H1 (cell line): Measurements from ENCODE around the gene WDFY1. TPM values are rescaled to one million over a fixed set of nuclear protein-coding genes. Genes with fewer than 3 reads are reported as not detected.

Experiments used
- CTCF ChIA-PET: fragments of 300-600 bp; sonication (Branson Sonifier 250); formaldehyde crosslinking; loops from one replicate; lab custom pipeline; 2021; ENCODE audit not compliant: partially characterized antibody; lab: Charles Lee
- POLR2A ChIA-PET: fragments of 300-600 bp; sonication (Branson Sonifier 250); formaldehyde crosslinking; loops from one replicate; lab custom pipeline; 2021; ENCODE audit warnings: inconsistent platforms; ENCODE audit not compliant: partially characterized antibody; lab: Charles Lee
- DNase-seq, 2 experiments: peaks; one replicate each; pipeline versions ENCODE4 v3.0.0 to v3.0.0-alpha.2; 2010 to 2022; ENCODE audit warnings: low spot score in 2 of 2, low read depth in 1 of 2, mixed read lengths in 1 of 2
- FAIRE-seq: peaks from 2 replicates; lab custom pipeline; 2011; peaks lifted over from hg19 to GRCh38; lab: Jason Lieb, UNC
- H2AFZ ChIP-seq: 2 replicates; pipeline ENCODE4 v1.8.1; 2012; ENCODE audit warnings: low read length, inconsistent platforms
- H2AK5ac ChIP-seq: 2 replicates; pipeline ENCODE4 v1.6.1; 2013; ENCODE audit warnings: low read depth, low read length
- H2BK120ac ChIP-seq: replicated peaks from 2 replicates; pipeline ENCODE3; 2013; ENCODE audit warnings: low read depth, low read length, inconsistent platforms
- H2BK12ac ChIP-seq: 2 replicates; pipeline ENCODE4 v1.6.1; 2013; ENCODE audit warnings: low read depth, low read length
- H2BK15ac ChIP-seq: 2 replicates; pipeline ENCODE4 v1.6.1; 2013; ENCODE audit warnings: low read length
- H2BK20ac ChIP-seq: 2 replicates; pipeline ENCODE4 v1.6.1; 2013; ENCODE audit warnings: low read length
- H2BK5ac ChIP-seq: 2 replicates; pipeline ENCODE4 v1.6.1; 2013; ENCODE audit warnings: low read depth, low read length
- H3K14ac ChIP-seq: 2 replicates; pipeline ENCODE4 v1.6.1; 2013; ENCODE audit warnings: inconsistent platforms; ENCODE audit not compliant: insufficient read length
- H3K18ac ChIP-seq: 2 replicates; pipeline ENCODE4 v1.6.1; 2013; ENCODE audit warnings: low read length; ENCODE audit errors: extremely low read depth
- H3K23ac ChIP-seq: 2 replicates; pipeline ENCODE4 v1.6.1; 2013; ENCODE audit warnings: inconsistent platforms; ENCODE audit not compliant: insufficient read length
- H3K23me2 ChIP-seq: 2 replicates; pipeline ENCODE4 v1.6.1; 2013; ENCODE audit warnings: low read depth, low read length
- H3K27ac ChIP-seq: 2 replicates; pipeline ENCODE4 v1.6.1; 2011; ENCODE audit warnings: low read depth, low read length, inconsistent platforms
- H3K27me3 ChIP-seq, 4 experiments: replicated peaks in 1 of 4; 1 replicate in 1 of 4; 2 replicates in 3 of 4; pipeline versions ENCODE4 v1.6.1 to v1.8.1; 2011 to 2013; ENCODE audit warnings: low read length in 3 of 4, mild to moderate bottlenecking in 3 of 4, inconsistent platforms in 2 of 4, mixed read lengths in 2 of 4, moderate library complexity in 1 of 4; ENCODE audit not compliant: control insufficient read depth in 3 of 4, insufficient read depth in 3 of 4; ENCODE audit errors: extremely low read depth in 1 of 4
- H3K36me3 ChIP-seq, 4 experiments: 2 replicates each; pipeline versions ENCODE4 v1.6.1 to v1.8.1; 2011 to 2013; ENCODE audit warnings: mild to moderate bottlenecking in 4 of 4, low read length in 3 of 4, moderate library complexity in 2 of 4, control low read depth in 1 of 4, inconsistent platforms in 1 of 4; ENCODE audit not compliant: insufficient read depth in 4 of 4, control insufficient read depth in 2 of 4
- H3K4ac ChIP-seq: replicated peaks from 2 replicates; pipeline ENCODE3; 2013; ENCODE audit warnings: low read length, low read depth, mixed read lengths, inconsistent platforms; ENCODE audit not compliant: insufficient read length
- H3K4me1 ChIP-seq, 4 experiments: replicated peaks in 1 of 4; 1 replicate in 1 of 4; 2 replicates in 3 of 4; pipeline versions ENCODE4 v1.6.1 to v1.8.1; 2011 to 2013; ENCODE audit warnings: low read length in 3 of 4, inconsistent platforms in 2 of 4, mixed read lengths in 1 of 4; ENCODE audit not compliant: insufficient read depth in 4 of 4, control insufficient read depth in 3 of 4
- H3K4me2 ChIP-seq, 2 experiments: 2 replicates each; pipeline versions ENCODE4 v1.6.1 to v1.8.1; 2011 to 2013; ENCODE audit warnings: low read depth in 2 of 2, low read length in 2 of 2, control low read depth in 1 of 2, inconsistent platforms in 1 of 2, mild to moderate bottlenecking in 1 of 2; ENCODE audit not compliant: insufficient read depth in 1 of 2
- H3K4me3 ChIP-seq, 4 experiments: fragments of 200-600, 300-600 bp in 1 of 4; sonication (generic), shearing (Covaris generic), sonication (Bioruptor Twin) in 1 of 4; 2 replicates each; pipeline versions ENCODE4 v1.5.1 to v1.8.1; 2011 to 2016; ENCODE audit warnings: low read length in 4 of 4, low read depth in 3 of 4, control low read depth in 2 of 4, inconsistent platforms in 2 of 4, mild to moderate bottlenecking in 2 of 4, mixed read lengths in 1 of 4, moderate library complexity in 1 of 4; ENCODE audit not compliant: insufficient read depth in 2 of 4; ENCODE audit errors: extremely low read depth in 1 of 4
- H3K56ac ChIP-seq: replicated peaks from 2 replicates; pipeline ENCODE3; 2013; ENCODE audit warnings: low read depth, mild to moderate bottlenecking, mixed read lengths, low read length, inconsistent platforms; ENCODE audit not compliant: insufficient read length
- H3K79me1 ChIP-seq: 2 replicates; pipeline ENCODE4 v1.6.1; 2013; ENCODE audit warnings: low read depth, low read length, control low read depth
- H3K79me2 ChIP-seq, 2 experiments: 2 replicates each; pipeline versions ENCODE4 v1.6.1 to v1.8.1; 2012 to 2013; ENCODE audit warnings: low read length in 2 of 2, mild to moderate bottlenecking in 2 of 2, inconsistent platforms in 1 of 2; ENCODE audit not compliant: insufficient read depth in 2 of 2, control insufficient read depth in 1 of 2
- H3K9ac ChIP-seq, 4 experiments: replicated peaks in 1 of 4; 1 replicate in 1 of 4; 2 replicates in 3 of 4; pipeline versions ENCODE4 v1.6.1 to v1.8.1; 2011 to 2013; ENCODE audit warnings: low read depth in 3 of 4, low read length in 3 of 4, control low read depth in 2 of 4, mild to moderate bottlenecking in 2 of 4, moderate library complexity in 2 of 4, inconsistent platforms in 1 of 4; ENCODE audit errors: extremely low read depth in 1 of 4
- H3K9me3 ChIP-seq, 2 experiments: 2 replicates each; pipeline versions ENCODE4 v1.6.1 to v1.8.1; 2012 to 2013; ENCODE audit warnings: mild to moderate bottlenecking in 2 of 2, moderate library complexity in 2 of 2, control low read depth in 1 of 2, inconsistent platforms in 1 of 2, low read depth in 1 of 2, low read length in 1 of 2, mixed read lengths in 1 of 2; ENCODE audit not compliant: insufficient read depth in 2 of 2
- H4K20me1 ChIP-seq, 2 experiments: replicated peaks in 1 of 2; 2 replicates each; pipeline versions ENCODE3 to v1.8.1; 2011 to 2013; ENCODE audit warnings: inconsistent platforms in 2 of 2, low read length in 2 of 2, mild to moderate bottlenecking in 1 of 2; ENCODE audit not compliant: insufficient read depth in 2 of 2, control insufficient read depth in 1 of 2
- H4K5ac ChIP-seq: 2 replicates; pipeline ENCODE4 v1.6.1; 2013; ENCODE audit warnings: low read length, low read depth, mixed read lengths, inconsistent platforms; ENCODE audit not compliant: insufficient read length
- H4K8ac ChIP-seq: 2 replicates; pipeline ENCODE4 v1.8.0; 2013; ENCODE audit warnings: mild to moderate bottlenecking, moderate library complexity, low read length, inconsistent platforms; ENCODE audit not compliant: insufficient read depth; ENCODE audit errors: extremely low read depth
- H4K91ac ChIP-seq: replicated peaks from 2 replicates; pipeline ENCODE3; 2013; ENCODE audit warnings: low read length, mixed read lengths, inconsistent platforms; ENCODE audit not compliant: insufficient read length
- BCL11A ChIP-seq, 2 experiments: IDR thresholded peaks; one replicate each; pipeline ENCODE4 v1.6.1; 2011; ENCODE audit warnings: low read depth in 2 of 2, low read length in 2 of 2, mild to moderate bottlenecking in 2 of 2
- CEBPB ChIP-seq: IDR thresholded peaks from 2 replicates; pipeline ENCODE4 v1.6.1; 2012; ENCODE audit warnings: low read depth, low read length
- CTBP2 ChIP-seq: IDR thresholded peaks from 2 replicates; pipeline ENCODE4 v1.7.0; 2011; ENCODE audit warnings: borderline replicate concordance, mild to moderate bottlenecking, moderate library complexity, mixed read lengths, low read length; ENCODE audit not compliant: insufficient read depth, insufficient read length
- CTCF ChIP-seq, 3 experiments: IDR thresholded peaks; 1 replicate in 2 of 3; 2 replicates in 1 of 3; pipeline versions ENCODE4 v1.5.1 to v1.6.1; 2011; ENCODE audit warnings: low read length in 3 of 3, mild to moderate bottlenecking in 3 of 3, inconsistent platforms in 2 of 3, low read depth in 1 of 3, moderate library complexity in 1 of 3; ENCODE audit not compliant: insufficient read depth in 1 of 3; ENCODE audit errors: control extremely low read depth in 1 of 3
- FOSL1 ChIP-seq: IDR thresholded peaks from 2 replicates; pipeline ENCODE4 v1.6.1; 2011; ENCODE audit warnings: mild to moderate bottlenecking, low read depth, low read length, moderate library complexity; ENCODE audit not compliant: insufficient read depth
- GABPA ChIP-seq: IDR thresholded peaks from 2 replicates; pipeline ENCODE4 v1.6.1; 2011; ENCODE audit warnings: mild to moderate bottlenecking, low read length, moderate library complexity, borderline replicate concordance; ENCODE audit not compliant: insufficient read depth
- PHF8 ChIP-seq: fragments of 200-600 bp; sonication (generic); conservative IDR thresholded peaks from 2 replicates; pipeline ENCODE4 v1.7.1; 2012; ENCODE audit warnings: low read depth, mild to moderate bottlenecking, inconsistent platforms, low read length, moderate library complexity
- RNF2 ChIP-seq: fragments of 200-900, 300-1000 bp; sonication (generic); IDR thresholded peaks from 2 replicates; pipeline ENCODE4 v1.7.1; 2016; ENCODE audit warnings: borderline replicate concordance, low read depth, mild to moderate bottlenecking, antibody characterized with exemption, low read length; ENCODE audit not compliant: poor library complexity, severe bottlenecking; ENCODE audit errors: missing control alignments
- WGBS, 2 experiments: shearing (Covaris generic) in 1 of 2; methylation state at CpG; one replicate each; pipeline versions ENCODE4 v1.1.6 to v1.1.7; 2013 to 2015; ENCODE audit warnings: low lambda C conversion rate in 2 of 2, mixed read lengths in 2 of 2, inconsistent platforms in 1 of 2, low coverage in 1 of 2, missing lambda C conversion rate in 1 of 2; ENCODE audit not compliant: insufficient replicate concordance in 2 of 2, insufficient coverage in 1 of 2, insufficient read length in 1 of 2; ENCODE audit errors: extremely low coverage in 1 of 2, missing lambda C conversion rate in 1 of 2; 5-methylcytosine and 5-hydroxymethylcytosine counted together
- polyA plus RNA-seq, 7 experiments: library from polyadenylated mRNA; depleted of rRNA in 3 of 7; stranded (reverse) in 5 of 7; unstranded in 2 of 7; fragments of >200 nt in 5 of 7; fragments of 200-250 nt in 2 of 7; gene quantifications; 1 replicate in 5 of 7; 2 replicates in 1 of 7; 4 replicates in 1 of 7; pipeline versions ENCODE4 v1.2.1 to v1.2.3, GENCODE V29; 2011 to 2013; ENCODE audit warnings: missing spikeins in 2 of 7, mixed read lengths in 2 of 7
- total RNA-seq: library from RNA; stranded (reverse); fragmentation: NEBNext Ultra II Directional; extraction: Animal tissue kit (Norgen Biotek cat#: 25700); gene quantifications from 2 replicates; pipeline ENCODE4 v1.2.1, GENCODE V29; 2021
- TF ChIP-seq, protein P1 (sequence below): IDR thresholded peaks from 2 replicates; pipeline ENCODE4 v1.6.1; 2011; ENCODE audit warnings: low read depth, mild to moderate bottlenecking, low read length; ENCODE audit not compliant: insufficient read depth

Gene WDFY1
- total and polyA plus RNA-seq, 2 of the 8 experiments (the other 6 are each of a cell fraction or from before 2014, with no cell fraction given), result 68.4 to 94.7 TPM

DNA sequence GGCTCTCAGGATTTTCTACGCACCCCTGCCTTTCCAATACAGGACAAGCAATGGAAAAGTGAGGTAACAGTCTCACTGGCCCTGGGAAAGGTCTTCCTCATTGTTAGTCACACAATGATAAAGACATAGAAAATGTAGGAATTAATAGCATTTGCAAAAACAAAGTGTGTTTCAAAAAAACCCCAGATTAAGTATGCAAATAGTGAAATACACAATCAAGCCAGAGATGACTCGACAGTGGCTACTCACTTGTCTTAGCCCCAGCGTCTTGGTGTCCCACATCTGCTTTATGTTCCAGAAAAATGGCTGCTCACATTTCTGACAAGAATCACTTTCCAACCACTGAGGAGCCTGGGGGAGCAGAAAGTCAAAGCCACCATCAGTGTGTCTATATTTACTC, 60.7 kb downstream of the WDFY1 start:
- no peak overlapping the region for H3K18ac ChIP-seq
- no peak overlapping the region for H2BK12ac ChIP-seq
- H4K5ac ChIP-seq, result no peak overlapping the region
- no peak overlapping the region for H3K27ac ChIP-seq
- H3K27me3 ChIP-seq, result no peaks in the 10 kb centered on the region
- no peak for TF ChIP-seq FOSL1
- no peak for TF ChIP-seq BCL11A (IDR thresholded peaks at IDR 0.05; ENCODE audit: low read depth in 2 of 2, low read length in 2 of 2)
- TF ChIP-seq, protein P1, sequence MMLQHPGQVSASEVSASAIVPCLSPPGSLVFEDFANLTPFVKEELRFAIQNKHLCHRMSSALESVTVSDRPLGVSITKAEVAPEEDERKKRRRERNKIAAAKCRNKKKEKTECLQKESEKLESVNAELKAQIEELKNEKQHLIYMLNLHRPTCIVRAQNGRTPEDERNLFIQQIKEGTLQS, result no peak
- TF ChIP-seq RNF2, result no peak
- no peak for TF ChIP-seq CEBPB
- TF ChIP-seq CTCF (IDR thresholded peaks at IDR 0.05; ENCODE audit: control extremely low read depth in 1 of 3, insufficient read depth in 1 of 3, low read depth in 1 of 3, low read length in 3 of 3), result no peak
- TF ChIP-seq PHF8, result no peak
- TF ChIP-seq CTBP2, result no peak
- TF ChIP-seq GABPA, result no peak
- POLR2A ChIA-PET, result no interaction called here
- H3K9me3 ChIP-seq, result no peaks in the 10 kb centered on the region
- no peaks in the 10 kb centered on the region for H4K20me1 ChIP-seq
- no peaks in the 10 kb centered on the region for H3K4me1 ChIP-seq
- H3K14ac ChIP-seq, result no peak overlapping the region
- no peak overlapping the region for H3K56ac ChIP-seq
- no peak overlapping the region for H2AFZ ChIP-seq
- no peak overlapping the region for H2BK20ac ChIP-seq
- CTCF ChIA-PET, result interaction anchor here (0.6 to 1.3 kb wide), 2 partner anchors 15 to 27 kb away, joined by 3 to 4 read pairs; no protein-coding TSS in a partner anchor
- FAIRE-seq, result no peak
- peaks cover 9 to 41% (median 31%) of the 10 kb centered on the region in 4 experiments for H3K36me3 ChIP-seq
- H2AK5ac ChIP-seq, result no peak overlapping the region
- WGBS, 2 experiments, result 94% methylated on average over 3 of the region's 3 CpGs; no CpG with 5 or more reads in 1 of the 2 experiments
- no peak overlapping the region for H2BK120ac ChIP-seq
- H3K23me2 ChIP-seq, result no peaks in the 10 kb centered on the region
- no peak overlapping the region for H3K4ac ChIP-seq
- H2BK5ac ChIP-seq, result no peak overlapping the region
- H3K79me1 ChIP-seq, result no peaks in the 10 kb centered on the region; the same call in 1 of the 2 replicates
- no peaks in the 10 kb centered on the region for H3K79me2 ChIP-seq
- H2BK15ac ChIP-seq, result no peak overlapping the region
- no peak overlapping the region for H3K9ac ChIP-seq
- H3K4me3 ChIP-seq, result no peak overlapping the region
- no peak overlapping the region for H3K23ac ChIP-seq
- no peak overlapping the region for H3K4me2 ChIP-seq
- no peak overlapping the region for H4K91ac ChIP-seq
- no peak for DNase-seq
- no peak overlapping the region for H4K8ac ChIP-seq
